Activated naive CD8-positive, alpha-beta T cell treated with anti-CD3 and anti-CD28 coated beads, Interleukin-2, amount 50 U/mL, for 24 hours (primary cell): ENCODE results near the gene TBL1X.
"Not testable (repeated sequence)": the region's sequence is repeated elsewhere in the genome, so short reads cannot be mapped to it uniquely, and the experiment has no call there.

ENCODE experiments used
- ATAC-seq: fragments of 150-1000 bp; cut with Tn5 transposase; one replicate; pipeline ENCODE4 v1.10.0; 2021
- DNase-seq: peaks from one replicate; pipeline ENCODE4 v3.0.0; 2021
- H3K27ac Mint-ChIP-seq: one replicate; pipeline ENCODE4 v1.8.0; 2021; ENCODE audit warnings: mild to moderate bottlenecking, mixed read lengths
- H3K27me3 Mint-ChIP-seq: one replicate; pipeline ENCODE4 v1.8.0; 2021; ENCODE audit warnings: mixed read lengths
- H3K36me3 Mint-ChIP-seq: one replicate; pipeline ENCODE4 v1.8.0; 2021; ENCODE audit warnings: low read depth, mixed read lengths
- H3K4me1 Mint-ChIP-seq: one replicate; pipeline ENCODE4 v1.8.0; 2021; ENCODE audit warnings: mixed read lengths
- H3K4me3 Mint-ChIP-seq: one replicate; pipeline ENCODE4 v1.8.0; 2021; ENCODE audit warnings: mild to moderate bottlenecking, moderate library complexity, mixed read lengths
- H3K9me3 Mint-ChIP-seq: one replicate; pipeline ENCODE4 v1.8.0; 2021; ENCODE audit warnings: mixed read lengths

Gene TBL1X

DNA sequence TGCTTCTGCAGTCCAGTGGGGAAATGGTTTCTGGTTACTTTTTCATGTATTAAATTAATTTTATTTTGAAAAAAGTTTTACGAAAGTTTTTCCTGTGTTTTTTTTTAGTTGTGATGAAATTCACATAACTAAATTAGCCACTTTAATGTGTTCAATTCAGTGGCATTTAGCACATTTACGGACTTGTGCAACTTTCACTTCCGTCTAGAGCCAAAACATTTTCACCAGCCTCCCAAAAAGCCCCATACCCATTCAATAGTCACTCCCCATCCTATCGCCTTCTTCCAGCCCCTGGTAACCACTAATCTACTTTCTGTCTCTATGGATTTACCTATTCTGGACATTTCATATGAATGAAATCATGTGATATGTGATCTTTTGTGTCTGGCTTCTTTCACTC is 22.8 kb upstream of the TBL1X start:
- Mint-ChIP-seq H3K4me3 (no peak overlapping the region), H3K27ac (no peak overlapping the region), H3K4me1 (peaks cover 11% of the 10 kb centered on the region), H3K27me3 (no peaks in the 10 kb centered on the region), H3K36me3 (no peaks in the 10 kb centered on the region), H3K9me3 (no peaks in the 10 kb centered on the region)
- ATAC-seq (no peak), DNase-seq (no peak)

- H3K27ac Mint-ChIP-seq: no peak overlapping the region
- H3K4me3 Mint-ChIP-seq: no peak overlapping the region
- H3K9me3 Mint-ChIP-seq: no peaks in the 10 kb centered on the region
- no peaks in the 10 kb centered on the region for H3K27me3 Mint-ChIP-seq
- no peak for DNase-seq
- H3K4me1 Mint-ChIP-seq: peaks cover 11% of the 10 kb centered on the region
- ATAC-seq: no peak
- H3K36me3 Mint-ChIP-seq: no peaks in the 10 kb centered on the region
Measured at GRCh38 chrX:9443327-9443726, 21.5 kb upstream of the TBL1X start.

DNA sequence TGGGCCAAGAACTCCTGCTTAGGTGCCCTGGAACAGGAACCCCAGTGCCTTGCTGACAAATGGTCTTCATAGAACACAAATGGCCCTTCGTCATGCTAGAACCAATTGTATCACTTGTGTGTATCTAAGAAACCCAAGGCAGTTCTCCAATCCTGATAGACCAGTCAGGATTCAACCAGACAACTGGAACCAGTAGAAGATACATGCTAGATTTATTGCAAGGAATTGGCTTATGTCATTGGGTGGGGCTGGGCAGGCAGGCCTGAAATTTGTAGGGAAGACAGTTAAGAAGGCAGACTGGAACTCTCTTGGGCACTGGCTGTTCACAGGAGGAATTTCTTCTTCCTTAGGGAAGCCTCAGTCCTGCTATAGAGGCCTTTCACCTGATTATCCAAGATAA is 17.0 kb upstream of the TBL1X start:
- no peaks in the 10 kb centered on the region for H3K36me3 Mint-ChIP-seq
- H3K4me1 Mint-ChIP-seq: no peaks in the 10 kb centered on the region
- H3K4me3 Mint-ChIP-seq: no peak overlapping the region
- DNase-seq: no peak
- H3K27me3 Mint-ChIP-seq: no peaks in the 10 kb centered on the region
- no peak overlapping the region for H3K27ac Mint-ChIP-seq
- no peak for ATAC-seq
- no peaks in the 10 kb centered on the region for H3K9me3 Mint-ChIP-seq

GRCh38 chrX:9456250-9457074 is 8.4 kb upstream of the TBL1X start:
- H3K27ac Mint-ChIP-seq: peak overlapping the region; percentile 88
- DNase-seq (peak; percentile 21), ATAC-seq (peak; percentile 96)
- no peaks in the 10 kb centered on the region for H3K27me3 Mint-ChIP-seq
- H3K4me1 Mint-ChIP-seq: peaks cover 48% of the 10 kb centered on the region
- H3K4me3 Mint-ChIP-seq: peak overlapping the region; percentile 52
- H3K9me3 Mint-ChIP-seq: no peaks in the 10 kb centered on the region
- H3K36me3 Mint-ChIP-seq: no peaks in the 10 kb centered on the region

DNA sequence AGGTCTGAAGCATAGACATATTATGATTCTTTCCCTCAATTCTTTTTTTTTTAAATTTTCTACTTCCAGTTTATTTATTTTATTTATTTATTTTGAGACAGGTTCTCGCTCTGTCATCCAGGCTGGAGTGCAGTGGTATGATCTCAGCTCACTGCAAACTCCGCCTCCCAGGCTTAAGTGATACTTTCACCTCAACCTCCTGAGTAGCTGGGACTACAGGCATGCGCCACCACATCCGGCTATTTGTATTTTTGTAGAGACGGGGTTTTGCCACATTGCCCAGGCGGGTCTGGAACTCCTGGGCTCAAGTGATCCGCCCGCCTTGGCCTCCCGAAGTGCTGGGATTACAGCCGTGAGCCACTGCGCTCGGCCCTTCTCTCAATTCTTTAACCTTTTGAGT is 6.8 kb upstream of the TBL1X start:
- peaks cover 63% of the 10 kb centered on the region for H3K4me1 Mint-ChIP-seq
- not testable (repeated sequence) for H3K9me3 Mint-ChIP-seq, ATAC-seq, H3K27me3 Mint-ChIP-seq, DNase-seq, H3K4me3 Mint-ChIP-seq, H3K36me3 Mint-ChIP-seq, H3K27ac Mint-ChIP-seq

DNA sequence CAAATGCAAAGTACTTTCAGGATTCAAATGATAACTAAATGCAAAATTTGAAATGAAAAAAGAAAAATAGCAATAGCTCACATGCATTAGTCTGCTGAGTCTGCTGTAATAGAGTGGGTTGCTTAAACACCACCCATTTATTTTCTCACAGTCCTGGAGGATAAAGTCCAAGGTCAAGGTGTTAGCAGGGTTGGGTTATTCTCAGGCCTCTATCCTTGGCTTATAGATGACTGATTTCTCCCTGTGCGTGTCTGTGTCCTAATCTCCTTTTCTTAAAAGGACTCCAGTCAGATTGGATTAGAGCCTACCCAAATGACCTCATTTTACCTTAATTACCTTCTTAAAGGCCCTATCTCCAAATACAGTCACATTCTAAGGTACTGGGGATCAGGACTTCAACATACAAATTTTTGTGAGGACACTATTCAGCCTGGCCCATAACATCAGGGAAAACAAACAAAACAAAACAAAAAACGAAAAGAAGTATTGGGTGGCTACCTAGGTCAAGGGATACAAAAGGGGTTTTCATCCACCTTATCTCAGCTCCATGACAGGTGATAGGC is 6.3 kb upstream of the TBL1X start:
- no peak for ATAC-seq
- Mint-ChIP-seq H3K36me3 (no peaks in the 10 kb centered on the region), H3K27me3 (peaks cover 3% of the 10 kb centered on the region), H3K4me3 (no peak overlapping the region), H3K4me1 (peaks cover 68% of the 10 kb centered on the region), H3K9me3 (no peaks in the 10 kb centered on the region), H3K27ac (no peak overlapping the region)
- DNase-seq: no peak

DNA sequence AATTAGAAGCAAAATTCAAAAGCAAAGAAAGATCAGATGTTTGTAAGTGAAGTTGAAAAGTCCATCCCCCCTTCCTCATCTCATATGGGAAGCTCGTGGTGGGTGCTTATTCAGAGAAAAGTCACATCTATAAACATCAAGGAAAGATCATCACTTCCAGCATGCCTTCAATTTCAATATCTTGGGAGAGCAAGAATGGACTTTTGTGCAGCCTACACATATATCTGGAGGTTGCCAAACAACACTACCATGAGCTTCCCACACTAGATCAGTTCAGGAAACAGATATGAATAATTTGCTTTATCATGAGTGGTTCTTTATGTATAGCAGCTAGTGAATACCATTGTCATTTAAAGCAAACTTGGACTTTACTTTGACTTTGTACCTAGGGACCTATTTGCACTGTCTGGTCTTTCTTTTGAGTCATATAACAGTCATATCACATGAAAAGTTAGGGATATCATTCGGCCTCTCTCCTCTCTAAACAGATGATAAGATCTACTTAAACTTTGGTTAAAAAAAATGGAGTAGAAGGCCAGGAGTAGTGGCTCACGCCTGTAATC is 5.6 kb upstream of the TBL1X start:
- H3K36me3 Mint-ChIP-seq: no peaks in the 10 kb centered on the region
- DNase-seq (no peak), ATAC-seq (no peak)
- H3K4me3 Mint-ChIP-seq: no peak overlapping the region
- no peaks in the 10 kb centered on the region for H3K9me3 Mint-ChIP-seq
- H3K27me3 Mint-ChIP-seq: peaks cover 3% of the 10 kb centered on the region
- H3K27ac Mint-ChIP-seq: no peak overlapping the region
- H3K4me1 Mint-ChIP-seq: peaks cover 73% of the 10 kb centered on the region

- H3K9me3 Mint-ChIP-seq: no peaks in the 10 kb centered on the region
- H3K27me3 Mint-ChIP-seq: peaks cover 3% of the 10 kb centered on the region
- no peak overlapping the region for H3K27ac Mint-ChIP-seq
- H3K36me3 Mint-ChIP-seq: no peaks in the 10 kb centered on the region
- no peak for DNase-seq
- peaks cover 65% of the 10 kb centered on the region for H3K4me1 Mint-ChIP-seq
- H3K4me3 Mint-ChIP-seq: no peak overlapping the region
- ATAC-seq: no peak
Measured at GRCh38 chrX:9461087-9461486, 3.8 kb upstream of the TBL1X start.

GRCh38 chrX:9462456-9462855 is 2.4 kb upstream of the TBL1X start:
- Mint-ChIP-seq H3K4me3 (peak overlapping the region; percentile 73), H3K36me3 (no peaks in the 10 kb centered on the region), H3K4me1 (peaks cover 57% of the 10 kb centered on the region), H3K27ac (peak overlapping the region; percentile 93), H3K9me3 (no peaks in the 10 kb centered on the region), H3K27me3 (peaks cover 3% of the 10 kb centered on the region)
- ATAC-seq (no peak), DNase-seq (no peak)

DNA sequence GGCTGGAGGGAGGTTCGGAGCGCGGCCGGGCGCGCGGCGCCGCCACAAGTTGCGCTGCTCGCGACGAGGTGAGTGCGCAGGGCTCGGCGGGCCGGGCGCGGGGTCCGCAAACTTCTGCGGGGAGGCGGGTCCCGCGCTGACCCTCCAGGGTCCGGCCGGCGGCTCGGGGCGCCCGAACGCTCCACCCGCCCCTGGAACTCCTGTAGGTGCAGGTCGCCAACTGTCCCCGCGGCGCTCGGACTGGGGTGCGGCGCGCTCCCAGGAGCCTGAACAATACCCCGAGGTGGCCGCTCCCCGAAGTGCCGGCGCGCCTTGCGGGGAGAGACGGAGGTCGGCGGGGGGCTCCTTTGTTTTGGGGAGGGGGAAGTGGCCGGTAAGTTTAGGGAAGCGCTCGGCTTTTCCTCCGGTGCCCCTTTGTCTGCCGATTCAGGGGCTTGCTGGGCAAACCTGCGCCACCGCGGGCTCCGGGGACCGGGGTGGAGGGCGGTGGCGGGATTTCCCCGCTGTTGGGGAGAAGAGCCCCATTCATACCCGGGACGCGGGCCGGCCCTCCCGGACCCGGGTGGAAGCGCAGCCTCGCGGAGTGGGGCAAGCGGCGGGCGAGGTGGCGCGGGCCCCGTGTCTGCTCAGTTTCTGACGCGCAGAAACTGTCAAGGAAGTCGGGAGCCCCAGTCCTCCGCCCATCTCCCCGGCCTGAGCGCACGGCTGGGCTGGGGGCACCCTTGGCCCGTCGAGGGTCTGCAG is 694 bp downstream of the TBL1X start:
- DNase-seq (peak; percentile 40), ATAC-seq (peak; percentile 17)
- peaks cover 13% of the 10 kb centered on the region for H3K36me3 Mint-ChIP-seq
- H3K27ac Mint-ChIP-seq: no peak overlapping the region
- H3K9me3 Mint-ChIP-seq: no peaks in the 10 kb centered on the region
- H3K27me3 Mint-ChIP-seq: peaks cover 3% of the 10 kb centered on the region
- peak overlapping the region; percentile 81 for H3K4me3 Mint-ChIP-seq
- peaks cover 51% of the 10 kb centered on the region for H3K4me1 Mint-ChIP-seq

DNA sequence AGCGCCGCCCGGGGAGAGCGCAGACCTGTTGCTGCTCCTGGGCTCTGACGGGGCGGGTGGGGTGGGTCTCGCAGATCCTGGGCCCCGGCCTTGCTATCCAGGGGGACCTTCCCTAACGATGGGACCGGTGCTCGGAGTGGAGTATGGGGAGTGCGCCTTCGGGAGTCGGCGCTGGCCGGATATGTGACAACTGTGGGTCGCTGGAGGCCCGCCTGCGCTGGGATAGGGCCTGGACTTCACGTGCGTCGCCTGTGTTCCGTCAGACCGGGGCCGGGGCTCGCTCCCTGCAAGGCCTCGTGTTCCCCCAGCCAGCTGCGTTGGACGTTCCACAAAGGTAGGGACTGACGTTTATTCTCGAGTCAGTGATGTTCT is 1.3 kb downstream of the TBL1X start:
- H3K4me1 Mint-ChIP-seq: peaks cover 51% of the 10 kb centered on the region
- no peaks in the 10 kb centered on the region for H3K9me3 Mint-ChIP-seq
- peak overlapping the region; percentile 54 for H3K27ac Mint-ChIP-seq
- H3K36me3 Mint-ChIP-seq: peaks cover 17% of the 10 kb centered on the region
- DNase-seq (peak; percentile 29), ATAC-seq (peak; percentile 14)
- H3K27me3 Mint-ChIP-seq: peaks cover 3% of the 10 kb centered on the region
- peak overlapping the region; percentile 81 for H3K4me3 Mint-ChIP-seq

- ATAC-seq (no peak), DNase-seq (no peak)
- Mint-ChIP-seq H3K27me3 (peaks cover 3% of the 10 kb centered on the region), H3K4me1 (peaks cover 48% of the 10 kb centered on the region), H3K36me3 (peaks cover 18% of the 10 kb centered on the region), H3K9me3 (no peaks in the 10 kb centered on the region), H3K4me3 (peak overlapping the region; percentile 81), H3K27ac (peak overlapping the region; percentile 54)
Measured at GRCh38 chrX:9466736-9467135, 1.9 kb downstream of the TBL1X start.

- Mint-ChIP-seq H3K27me3 (peaks cover 3% of the 10 kb centered on the region), H3K4me3 (peak overlapping the region; percentile 81), H3K4me1 (peaks cover 44% of the 10 kb centered on the region), H3K27ac (no peak overlapping the region), H3K36me3 (peaks cover 20% of the 10 kb centered on the region), H3K9me3 (no peaks in the 10 kb centered on the region)
- DNase-seq: no peak
- ATAC-seq: no peak
Measured at GRCh38 chrX:9467146-9467545, 2.3 kb downstream of the TBL1X start.

DNA sequence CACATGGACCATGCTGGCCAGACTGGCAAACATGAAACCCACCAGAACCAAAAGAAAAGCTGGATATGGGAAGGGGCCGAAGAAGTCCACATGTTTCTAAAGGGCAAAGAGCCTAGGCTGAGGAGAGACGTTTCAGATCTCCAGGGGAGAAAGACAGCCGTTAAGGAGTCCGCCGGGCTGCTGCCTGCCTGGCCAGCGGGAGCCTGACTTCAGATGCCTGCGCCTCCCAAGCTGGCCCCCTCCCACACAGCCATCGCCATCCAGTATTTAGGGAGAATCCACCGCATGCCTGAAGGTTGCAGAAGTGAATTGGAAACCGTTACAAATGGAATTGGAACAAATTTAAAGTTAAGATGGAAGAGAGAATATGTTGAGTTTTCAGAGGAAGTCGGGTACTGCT is 2.9 kb downstream of the TBL1X start:
- Mint-ChIP-seq H3K4me1 (peaks cover 38% of the 10 kb centered on the region), H3K4me3 (peak overlapping the region; percentile 81), H3K27ac (no peak overlapping the region), H3K27me3 (peaks cover 3% of the 10 kb centered on the region), H3K9me3 (no peaks in the 10 kb centered on the region), H3K36me3 (peaks cover 20% of the 10 kb centered on the region)
- DNase-seq (no peak), ATAC-seq (no peak)

GRCh38 chrX:9471571-9471985 is 6.7 kb downstream of the TBL1X start:
- Mint-ChIP-seq H3K36me3 (peaks cover 49% of the 10 kb centered on the region), H3K27me3 (no peaks in the 10 kb centered on the region)

More at GRCh38 chrX:9471571-9471985, 6.7 kb downstream of the TBL1X start:
- ATAC-seq (no peak), DNase-seq (no peak)
- Mint-ChIP-seq H3K9me3 (no peaks in the 10 kb centered on the region), H3K27ac (no peak overlapping the region), H3K4me3 (no peak overlapping the region), H3K4me1 (peaks cover 55% of the 10 kb centered on the region)
